Measurements from ENCODE around the gene RASSF1. TPM values are rescaled to one million over a fixed set of nuclear protein-coding genes. Genes with fewer than 3 reads are reported as not detected.

The RASSF1 gene
- total RNA-seq, 2 donors from 2014 or later = 68.3 to 83.1 TPM

DNA sequence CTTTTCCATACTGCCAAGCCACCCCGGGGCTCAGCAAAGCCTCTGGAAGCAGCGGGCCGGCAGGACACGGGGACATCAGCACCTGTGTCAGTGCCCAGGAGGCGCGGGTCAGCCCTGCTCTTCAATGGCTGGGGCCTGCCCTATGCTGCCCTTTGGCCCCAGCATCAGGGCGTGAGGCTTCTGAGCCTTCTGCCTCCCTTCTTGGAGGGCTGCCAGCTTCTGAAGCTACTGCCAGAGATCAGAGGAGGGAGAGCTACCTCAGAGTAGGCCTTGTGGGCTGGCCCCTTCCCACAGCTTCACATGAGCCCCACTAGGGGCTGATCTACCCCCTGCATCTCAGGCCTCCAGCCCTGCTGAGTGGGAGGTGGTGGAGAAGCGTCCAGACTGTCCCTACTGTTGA is 31.7 kb upstream of the RASSF1 start:
- H3K27ac Mint-ChIP-seq = peak overlapping the region in 1 of 2 donors; percentile 82
- no peaks in the 10 kb centered on the region for H3K9me3 Mint-ChIP-seq
- no peak for DNase-seq (ENCODE audit: low spot score in 2 of 2)
- no peaks in the 10 kb centered on the region for H3K36me3 Mint-ChIP-seq
- ATAC-seq = peak in 1 of 2 donors; percentile 11

- peak overlapping the region in 1 of 2 donors; percentile 45 for H3K27ac Mint-ChIP-seq
- H3K9me3 Mint-ChIP-seq = no peaks in the 10 kb centered on the region
- DNase-seq (ENCODE audit: low spot score in 2 of 2) (no peak), ATAC-seq (no peak)
- no peaks in the 10 kb centered on the region for H3K36me3 Mint-ChIP-seq
Observed at GRCh38 chr3:50371133-50371685, 30.6 kb upstream of the RASSF1 start.

DNA sequence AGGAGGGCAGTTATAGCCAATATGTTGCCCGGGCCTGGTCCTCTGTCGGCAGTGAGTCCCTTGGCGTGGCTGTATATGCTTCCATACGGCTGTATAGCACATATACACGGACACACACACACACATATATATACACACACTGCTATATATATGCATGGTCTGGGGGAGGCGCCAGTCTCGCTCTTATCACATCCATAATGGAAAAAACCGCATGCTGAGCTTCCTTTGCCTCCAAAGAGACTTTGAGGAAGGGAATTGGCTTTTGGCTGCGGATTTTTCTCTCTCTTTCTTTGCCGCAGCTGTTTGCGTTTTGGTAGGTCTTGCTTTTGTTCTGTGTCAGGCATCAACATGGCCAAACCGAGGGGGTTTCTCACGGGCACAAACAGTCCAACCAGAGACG is 30.0 kb upstream of the RASSF1 start:
- no peaks in the 10 kb centered on the region for H3K36me3 Mint-ChIP-seq
- no peaks in the 10 kb centered on the region for H3K9me3 Mint-ChIP-seq
- H3K27ac Mint-ChIP-seq = peak overlapping the region in 1 of 2 donors; percentile 45
- no peak for ATAC-seq
- no peak for DNase-seq (ENCODE audit: low spot score in 2 of 2)

GRCh38 chr3:50369012-50369670 is 28.5 kb upstream of the RASSF1 start:
- H3K9me3 Mint-ChIP-seq = no peaks in the 10 kb centered on the region
- no peak overlapping the region for H3K27ac Mint-ChIP-seq
- ATAC-seq (no peak), DNase-seq (ENCODE audit: low spot score in 2 of 2) (no peak)
- no peaks in the 10 kb centered on the region for H3K36me3 Mint-ChIP-seq

DNA sequence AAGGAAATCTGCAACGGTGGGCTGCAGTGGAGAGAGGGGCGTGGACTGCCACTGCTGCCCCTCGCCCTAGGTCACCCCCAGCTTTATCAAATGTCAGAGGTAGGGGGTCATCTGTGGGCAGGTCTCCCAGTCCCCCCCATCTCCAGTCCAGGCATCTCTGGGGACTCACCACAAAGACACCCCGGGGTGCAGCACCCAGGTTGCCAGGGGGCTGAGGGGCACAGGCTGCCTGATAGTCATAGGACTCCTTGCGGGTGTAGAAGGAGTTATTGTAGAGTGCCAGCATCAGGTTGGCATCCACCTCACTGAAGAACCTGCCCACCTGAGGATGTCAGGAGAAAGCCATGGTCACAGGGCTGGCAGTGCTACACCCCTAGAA is 25.2 kb upstream of the RASSF1 start:
- Mint-ChIP-seq H3K27ac (peak overlapping the region; percentile 72 to 91), H3K36me3 (no peaks in the 10 kb centered on the region), H3K9me3 (no peaks in the 10 kb centered on the region)
- DNase-seq (ENCODE audit: low spot score in 2 of 2) = no peak
- ATAC-seq = no peak

- peak overlapping the region; percentile 72 to 91 for H3K27ac Mint-ChIP-seq
- no peaks in the 10 kb centered on the region for H3K9me3 Mint-ChIP-seq
- no peaks in the 10 kb centered on the region for H3K36me3 Mint-ChIP-seq
Observed at GRCh38 chr3:50365080-50365841, 24.6 kb upstream of the RASSF1 start.

DNA sequence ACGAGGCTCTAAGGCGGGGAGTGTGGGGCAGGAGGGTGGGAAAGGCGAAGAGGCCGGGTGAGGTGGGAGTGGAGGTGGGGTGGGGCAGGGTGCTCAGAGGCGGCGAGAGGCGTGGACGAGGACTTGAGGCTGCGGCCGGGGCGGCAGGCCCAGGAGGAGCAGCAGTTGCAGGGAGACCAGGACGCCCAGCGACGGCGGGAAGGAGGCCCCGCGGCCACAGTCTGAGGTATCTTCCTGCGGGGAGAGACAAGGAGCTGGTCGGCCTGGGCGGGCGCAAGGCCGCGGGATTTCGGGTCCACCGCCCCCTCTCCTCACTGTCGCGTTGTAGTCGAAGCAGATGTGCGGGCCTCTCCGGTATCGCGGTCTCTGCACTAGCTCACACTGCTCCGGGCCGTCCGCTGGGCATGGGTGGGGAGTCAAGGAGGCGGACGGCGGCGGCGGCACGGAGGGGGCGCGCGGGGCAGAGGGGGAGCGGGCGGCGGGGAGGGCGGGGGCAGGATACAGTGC is 24.0 kb upstream of the RASSF1 start:
- DNase-seq (ENCODE audit: low spot score in 2 of 2) (no peak), ATAC-seq (no peak)
- Mint-ChIP-seq H3K27ac (no peak overlapping the region), H3K9me3 (no peaks in the 10 kb centered on the region), H3K36me3 (no peaks in the 10 kb centered on the region)

More at GRCh38 chr3:50365080-50365841, 24.6 kb upstream of the RASSF1 start:
- DNase-seq (ENCODE audit: low spot score in 2 of 2) (peak; percentile 93), ATAC-seq (peak; percentile 97 to 99)

- Mint-ChIP-seq H3K27ac (peak overlapping the region; percentile 92 to 99), H3K36me3 (peaks cover 12 to 17% of the 10 kb centered on the region in 2 donors), H3K9me3 (no peaks in the 10 kb centered on the region)
- ATAC-seq = peak; percentile 20
- no peak for DNase-seq (ENCODE audit: low spot score in 2 of 2)
Observed at GRCh38 chr3:50359760-50360110, 19.1 kb upstream of the RASSF1 start.

GRCh38 chr3:50358911-50359759 is 18.5 kb upstream of the RASSF1 start, which contains the start of gene TMEM115:
Gene TMEM115, minus strand, starts transcription at chr3:50359521. Its CDS starts 458 bp downstream, at chr3:50359063.
- DNase-seq (ENCODE audit: low spot score in 2 of 2) (peak; percentile 90 to 95), ATAC-seq (peak; percentile 100)
- Mint-ChIP-seq H3K36me3 (peaks cover 12 to 17% of the 10 kb centered on the region in 2 donors), H3K9me3 (no peaks in the 10 kb centered on the region), H3K27ac (peak within 1 kb of the TSS; percentile 92 to 99)

DNA sequence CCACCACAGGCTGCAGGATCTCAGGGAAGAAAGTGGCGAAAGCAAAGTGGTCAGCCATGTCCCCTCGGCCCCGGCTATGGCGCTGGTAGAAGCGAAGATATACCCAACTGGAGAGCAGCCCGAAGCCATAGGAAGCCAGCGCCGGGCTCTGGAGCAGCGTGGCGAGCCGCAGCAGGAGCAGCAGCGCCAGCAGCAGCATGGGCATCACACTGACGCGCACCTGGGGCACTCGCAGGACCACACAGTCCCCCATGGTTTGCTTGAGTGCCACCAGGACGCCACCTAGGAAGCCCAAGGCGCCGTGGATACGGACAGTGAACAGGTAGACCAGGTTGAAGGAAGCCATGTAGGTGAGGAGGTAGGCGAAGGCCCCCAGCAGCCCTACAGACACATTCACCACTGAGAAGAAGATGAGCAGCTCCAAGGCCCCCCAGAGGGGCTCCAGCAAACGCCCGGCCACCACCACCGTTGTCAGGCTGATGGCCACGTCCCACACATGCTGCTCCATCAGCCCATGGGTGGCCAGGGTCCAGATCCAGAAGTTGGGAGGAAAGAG is 17.8 kb upstream of the RASSF1 start:
- ATAC-seq (no peak), DNase-seq (ENCODE audit: low spot score in 2 of 2) (no peak)
- Mint-ChIP-seq H3K36me3 (peaks cover 12 to 17% of the 10 kb centered on the region in 2 donors), H3K9me3 (no peaks in the 10 kb centered on the region), H3K27ac (peak overlapping the region; percentile 92 to 99)

- H3K27ac Mint-ChIP-seq = peak overlapping the region; percentile 22 to 92
- no peaks in the 10 kb centered on the region for H3K9me3 Mint-ChIP-seq
- DNase-seq (ENCODE audit: low spot score in 2 of 2) = no peak
- peaks cover 12 to 17% of the 10 kb centered on the region in 2 donors for H3K36me3 Mint-ChIP-seq
- ATAC-seq = no peak
Observed at GRCh38 chr3:50357481-50357880, 16.8 kb upstream of the RASSF1 start.

DNA sequence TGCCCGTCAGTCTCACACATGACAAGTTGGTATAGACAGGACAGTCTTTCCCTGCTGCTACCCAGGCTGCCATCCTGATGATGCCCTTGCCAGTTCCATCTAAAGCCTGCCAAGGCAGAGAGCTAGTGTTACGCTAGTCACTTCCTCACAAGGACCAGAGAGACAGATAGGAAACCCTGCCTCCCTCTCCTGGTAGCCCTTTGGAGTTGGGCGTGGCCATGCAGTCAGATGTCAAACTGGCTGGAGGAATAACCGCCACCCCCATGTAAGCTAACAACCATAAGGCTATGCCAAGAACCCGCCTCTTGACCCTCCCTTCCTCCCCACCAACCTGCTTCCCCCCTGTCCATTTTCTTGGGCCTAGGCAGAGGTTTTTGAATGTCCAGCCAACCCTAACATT is 15.9 kb upstream of the RASSF1 start:
- ATAC-seq (no peak), DNase-seq (ENCODE audit: low spot score in 2 of 2) (no peak)
- H3K27ac Mint-ChIP-seq = peak overlapping the region in 1 of 2 donors; percentile 92
- peaks cover 12 to 18% of the 10 kb centered on the region in 2 donors for H3K36me3 Mint-ChIP-seq
- no peaks in the 10 kb centered on the region for H3K9me3 Mint-ChIP-seq

DNA sequence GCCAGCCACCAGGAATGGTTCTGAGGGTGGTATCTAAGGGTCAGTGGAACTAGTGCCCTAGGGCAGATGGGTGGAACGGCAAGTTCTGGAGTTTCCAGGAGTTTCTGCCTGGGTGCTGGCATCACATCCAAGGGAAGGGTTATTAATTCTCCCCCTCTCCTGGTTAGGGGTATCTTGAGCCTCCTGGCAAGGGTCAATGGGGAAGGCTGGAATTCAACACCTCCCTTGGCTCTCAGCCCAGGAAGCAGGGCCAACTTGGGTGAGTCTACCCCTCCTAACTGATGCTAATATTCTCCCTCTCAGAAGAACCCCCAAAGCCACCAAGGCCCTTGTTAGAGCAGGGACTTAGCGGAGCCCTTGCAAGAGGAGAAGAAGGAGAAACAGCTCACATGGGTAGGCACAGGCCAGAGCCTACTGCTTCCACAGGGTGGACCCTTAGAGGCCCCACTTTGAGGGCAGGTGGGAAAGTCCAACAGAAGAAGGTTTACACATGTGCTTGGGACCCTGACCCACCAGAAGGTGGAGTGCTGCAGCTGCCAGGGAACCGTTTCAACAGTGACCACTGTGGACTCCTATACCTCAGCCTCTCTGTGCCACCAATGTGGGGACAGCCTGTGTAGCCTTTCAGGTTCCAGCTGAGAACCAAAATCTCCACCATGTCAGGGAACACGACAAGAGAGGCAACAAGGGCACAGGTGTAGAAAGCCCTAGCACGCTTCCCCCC is 15.4 kb upstream of the RASSF1 start:
- Mint-ChIP-seq H3K27ac (peak overlapping the region; percentile 84 to 92), H3K36me3 (peaks cover 12 to 24% of the 10 kb centered on the region in 2 donors), H3K9me3 (no peaks in the 10 kb centered on the region)
- ATAC-seq (no peak), DNase-seq (ENCODE audit: low spot score in 2 of 2) (no peak)

GRCh38 chr3:50354850-50355249 is 14.2 kb upstream of the RASSF1 start:
- peaks cover 19 to 34% of the 10 kb centered on the region in 2 donors for H3K36me3 Mint-ChIP-seq
- DNase-seq (ENCODE audit: low spot score in 2 of 2) (no peak), ATAC-seq (no peak)
- no peaks in the 10 kb centered on the region for H3K9me3 Mint-ChIP-seq
- H3K27ac Mint-ChIP-seq = peak overlapping the region in 1 of 2 donors; percentile 84

GRCh38 chr3:50354186-50354764 is 13.6 kb upstream of the RASSF1 start:
- DNase-seq (ENCODE audit: low spot score in 2 of 2) (no peak), ATAC-seq (no peak)
- peaks cover 19 to 31% of the 10 kb centered on the region in 2 donors for H3K36me3 Mint-ChIP-seq
- H3K27ac Mint-ChIP-seq = peak overlapping the region in 1 of 2 donors; percentile 86
- no peaks in the 10 kb centered on the region for H3K9me3 Mint-ChIP-seq

Measured in activated naive CD4-positive, alpha-beta T cell treated with anti-CD3 and anti-CD28 coated beads, Interleukin-2, amount 50 U/mL, for 72 hours (primary cell).